HepG2 (cell line): ENCODE data around the gene ADAM10. TPM values are rescaled to one million over a fixed set of nuclear protein-coding genes. Genes with fewer than 3 reads are reported as not detected.

Source experiments
- ATAD3A ChIP-seq: sonication (generic); formaldehyde crosslinking; IDR thresholded peaks from 2 replicates; pipeline ENCODE4 v1.4.0; 2020; ENCODE audit warnings: missing genetic modification reagents
- NONO ChIP-seq, 2 experiments: fragments of 450-650 bp in 1 of 2; sonication (generic) in 1 of 2; formaldehyde crosslinking in 1 of 2; IDR thresholded peaks in 1 of 2; conservative IDR thresholded peaks in 1 of 2; 2 replicates each; pipeline versions ENCODE4 v1.6.1 to v1.8.0; 2017 to 2022; ENCODE audit warnings: mild to moderate bottlenecking in 1 of 2, missing genetic modification reagents in 1 of 2, moderate library complexity in 1 of 2
- REL ChIP-seq: sonication (generic); formaldehyde crosslinking; conservative IDR thresholded peaks from 2 replicates; pipeline ENCODE4 v1.8.0; 2022; ENCODE audit warnings: mild to moderate bottlenecking, missing genetic modification reagents, moderate library complexity
- RFX5 ChIP-seq: IDR thresholded peaks from 2 replicates; pipeline ENCODE4 v1.6.1; 2011; ENCODE audit warnings: low read depth, low read length, improper control_type of control experiment
- ZFP36 ChIP-seq: fragments of 150-350 bp; IDR thresholded peaks from 2 replicates; pipeline ENCODE4 v1.6.1; 2018; ENCODE audit warnings: borderline replicate concordance, low read length, low read depth; ENCODE audit not compliant: partially characterized antibody
- ZMYM3 ChIP-seq: sonication (generic); formaldehyde crosslinking; IDR thresholded peaks from 2 replicates; pipeline ENCODE4 v1.5.1; 2020; ENCODE audit warnings: mild to moderate bottlenecking, missing genetic modification reagents
- ZNF10 ChIP-seq: sonication (generic); formaldehyde crosslinking; IDR thresholded peaks from 2 replicates; pipeline ENCODE4 v1.4.0; 2020; ENCODE audit warnings: mild to moderate bottlenecking, low read depth, missing genetic modification reagents, borderline replicate concordance
- ZNF124 ChIP-seq: sonication (generic); formaldehyde crosslinking; IDR thresholded peaks from 2 replicates; pipeline ENCODE4 v1.4.0; 2020; ENCODE audit warnings: missing genetic modification reagents
- ZNF660 ChIP-seq: sonication (generic); formaldehyde crosslinking; IDR thresholded peaks from 2 replicates; pipeline ENCODE4 v1.5.1; 2020; ENCODE audit warnings: mild to moderate bottlenecking, low read depth, missing genetic modification reagents, borderline replicate concordance
- ZNF770 ChIP-seq: sonication (generic); formaldehyde crosslinking; IDR thresholded peaks from 2 replicates; pipeline ENCODE4 v1.5.0; 2020; ENCODE audit warnings: mild to moderate bottlenecking, missing genetic modification reagents
- ZNF883 ChIP-seq: sonication (generic); formaldehyde crosslinking; IDR thresholded peaks from 2 replicates; pipeline ENCODE4 v1.5.1; 2020; ENCODE audit warnings: mild to moderate bottlenecking, missing genetic modification reagents; ENCODE audit errors: not compliant biosample characterization
- ZSCAN21 ChIP-seq: sonication (generic); formaldehyde crosslinking; IDR thresholded peaks from 2 replicates; pipeline ENCODE4 v1.8.0; 2022; ENCODE audit warnings: mild to moderate bottlenecking, missing genetic modification reagents, moderate library complexity, borderline replicate concordance
- polyA plus RNA-seq, 8 experiments: library from polyadenylated mRNA; depleted of rRNA in 3 of 8; stranded (reverse) in 7 of 8; unstranded in 1 of 8; fragments of >200 nt; fragmentation: Illumina TruSeq in 4 of 8; extraction: Trizol in 4 of 8; gene quantifications; 2 replicates each; pipeline versions ENCODE4 v1.2.1 to v1.2.3, GENCODE V29; 2011 to 2016; ENCODE audit warnings: low read depth in 4 of 8, missing spikeins in 1 of 8, mixed read lengths in 1 of 8; ENCODE audit not compliant: insufficient read depth in 1 of 8
- total RNA-seq, 5 experiments: library from RNA; depleted of rRNA; stranded (reverse); fragments of >200 nt; fragmentation: Illumina TruSeq; extraction: Trizol; gene quantifications; 2 replicates each; pipeline ENCODE4 v1.2.3, GENCODE V29; 2016; ENCODE audit warnings: low read depth in 1 of 5

ADAM10 gene
- total and polyA plus RNA-seq, 2 of the 13 experiments (the other 11 are each of a cell fraction or from before 2014, with no cell fraction given) = 92.7 to 125 TPM

GRCh38 chr15:58793862-58794261, 44.4 kb upstream of the ADAM10 start (continued):
- TF ChIP-seq ZNF770 (CRISPR knock-in tag) (no peak), REL (no peak), ZFP36 (no peak), ZNF660 (CRISPR knock-in tag) (no peak), ZNF10 (no peak), ATAD3A (CRISPR knock-in tag) (no peak), ZNF124 (CRISPR knock-in tag) (no peak), RFX5 (no peak), ZSCAN21 (no peak), ZMYM3 (CRISPR knock-in tag) (no peak), NONO (IDR thresholded peaks at IDR 0.05) (no peak), NONO (CRISPR knock-in tag; conservative IDR thresholded peaks at IDR 0.05) (no peak), ZNF883 (CRISPR knock-in tag) (no peak)
